GM12892 (cell line): ENCODE data around the gene ULK1.

Source experiments
- POLR2A ChIP-seq: IDR thresholded peaks from 2 replicates; pipeline ENCODE4 v1.6.1; 2011; ENCODE audit warnings: low read depth, low read length, control low read depth
- POLR2AphosphoS5 ChIP-seq: IDR thresholded peaks from 2 replicates; pipeline ENCODE4 v1.6.1; 2011; ENCODE audit warnings: low read depth, low read length, control low read depth
- TAF1 ChIP-seq: IDR thresholded peaks from 2 replicates; pipeline ENCODE4 v1.6.1; 2011; ENCODE audit warnings: low read depth, mild to moderate bottlenecking, control low read depth, low read length, borderline replicate concordance

GRCh38 chr12:131883521-131883900 is 10.9 kb upstream of the ULK1 start:
- no peak for TF ChIP-seq TAF1
- TF ChIP-seq POLR2A: no peak
- TF ChIP-seq POLR2AphosphoS5: no peak
